Measurements from ENCODE around the gene PLPPR3. TPM values are rescaled to one million over a fixed set of nuclear protein-coding genes. Genes with fewer than 3 reads are reported as not detected.
"Not testable (repeated sequence)": the region's sequence is repeated elsewhere in the genome, so short reads cannot be mapped to it uniquely, and the experiment has no call there.

Gene PLPPR3
- total and polyA plus RNA-seq, 2 experiments from 2014 or later, result 65.7 to 88.2 TPM

- no peak overlapping the region for H3K4me3 ChIP-seq
- no peak overlapping the region for H3K27ac ChIP-seq
- TF ChIP-seq CTCF (IDR thresholded peaks at IDR 0.05; ENCODE audit: low read depth, low read length), result no peak
- H3K27me3 ChIP-seq, result peaks cover 32% of the 10 kb centered on the region
- no peaks in the 10 kb centered on the region for H3K9me3 ChIP-seq (ENCODE audit: low read depth)
- DNase-seq (ENCODE audit: low read depth in 1 of 2, low spot score in 1 of 2), result no peak
- no peaks in the 10 kb centered on the region for H3K36me3 ChIP-seq
- no peaks in the 10 kb centered on the region for H3K4me1 ChIP-seq (ENCODE audit: low read depth)
Observed at GRCh38 chr19:858284-858683, 36.5 kb upstream of the PLPPR3 start.

- no peak for TF ChIP-seq CTCF (IDR thresholded peaks at IDR 0.05; ENCODE audit: low read depth, low read length)
- no peaks in the 10 kb centered on the region for H3K9me3 ChIP-seq (ENCODE audit: low read depth)
- H3K4me1 ChIP-seq (ENCODE audit: low read depth), result no peaks in the 10 kb centered on the region
- no peak for DNase-seq (ENCODE audit: low read depth in 1 of 2, low spot score in 1 of 2)
- H3K36me3 ChIP-seq, result no peaks in the 10 kb centered on the region
- H3K4me3 ChIP-seq, result no peak overlapping the region
- no peak overlapping the region for H3K27ac ChIP-seq
- H3K27me3 ChIP-seq, result peaks cover 18% of the 10 kb centered on the region
Observed at GRCh38 chr19:855566-856120, 33.9 kb upstream of the PLPPR3 start.

- peaks cover 13% of the 10 kb centered on the region for H3K27me3 ChIP-seq
- no peak overlapping the region for H3K27ac ChIP-seq
- no peak overlapping the region for H3K4me3 ChIP-seq
- H3K4me1 ChIP-seq (ENCODE audit: low read depth), result no peaks in the 10 kb centered on the region
- H3K9me3 ChIP-seq (ENCODE audit: low read depth), result no peaks in the 10 kb centered on the region
- no peak for DNase-seq (ENCODE audit: low read depth in 1 of 2, low spot score in 1 of 2)
- no peaks in the 10 kb centered on the region for H3K36me3 ChIP-seq
- no peak for TF ChIP-seq CTCF (IDR thresholded peaks at IDR 0.05; ENCODE audit: low read depth, low read length)
Observed at GRCh38 chr19:855142-855541, 33.4 kb upstream of the PLPPR3 start.

- Histone ChIP-seq H3K4me3 (no peak overlapping the region), H3K4me1 (ENCODE audit: low read depth) (no peaks in the 10 kb centered on the region), H3K27ac (no peak overlapping the region), H3K36me3 (no peaks in the 10 kb centered on the region), H3K9me3 (ENCODE audit: low read depth) (no peaks in the 10 kb centered on the region), H3K27me3 (peaks cover 7% of the 10 kb centered on the region)
- TF ChIP-seq CTCF (IDR thresholded peaks at IDR 0.05; ENCODE audit: low read depth, low read length), result no peak
- DNase-seq (ENCODE audit: low read depth in 1 of 2, low spot score in 1 of 2), result no peak
Observed at GRCh38 chr19:854549-854948, 32.8 kb upstream of the PLPPR3 start.

GRCh38 chr19:853614-854220, 32.0 kb upstream of the PLPPR3 start:
- not testable (repeated sequence) for H3K4me1 ChIP-seq (ENCODE audit: low read depth); DNase-seq (ENCODE audit: low read depth in 1 of 2, low spot score in 1 of 2); H3K27me3 ChIP-seq; H3K4me3 ChIP-seq; H3K27ac ChIP-seq; H3K36me3 ChIP-seq; H3K9me3 ChIP-seq (ENCODE audit: low read depth)

- Histone ChIP-seq H3K4me1 (ENCODE audit: low read depth) (no peaks in the 10 kb centered on the region), H3K36me3 (no peaks in the 10 kb centered on the region), H3K27ac (no peak overlapping the region), H3K9me3 (ENCODE audit: low read depth) (no peaks in the 10 kb centered on the region), H3K4me3 (no peak overlapping the region), H3K27me3 (no peaks in the 10 kb centered on the region)
- DNase-seq (ENCODE audit: low read depth in 1 of 2, low spot score in 1 of 2), result no peak
- TF ChIP-seq CTCF (IDR thresholded peaks at IDR 0.05; ENCODE audit: low read depth, low read length), result no peak
Observed at GRCh38 chr19:853014-853585, 31.3 kb upstream of the PLPPR3 start.

Measured in cardiac muscle cell (in vitro differentiated cells and primary cell).